ENCODE results near the gene PTTG2. TPM values are rescaled to one million over a fixed set of nuclear protein-coding genes. Genes with fewer than 3 reads are reported as not detected.

The PTTG2 gene
- total RNA-seq, 1 donor from 2014 or later = not detected

Other genes starting within 250 kb of the PTTG2 start
- 20.4 TPM for gene PGM2, start 133.7 kb upstream of the PTTG2 start, total RNA-seq
- gene TBC1D1, start 69.3 kb upstream of the PTTG2 start, total RNA-seq = 57.2 TPM